ENCODE measurements around the gene SHISA6.

GRCh38 chr17:11438673-11439072, 197.7 kb downstream of the SHISA6 start:
- TF ChIP-seq, protein P1, sequence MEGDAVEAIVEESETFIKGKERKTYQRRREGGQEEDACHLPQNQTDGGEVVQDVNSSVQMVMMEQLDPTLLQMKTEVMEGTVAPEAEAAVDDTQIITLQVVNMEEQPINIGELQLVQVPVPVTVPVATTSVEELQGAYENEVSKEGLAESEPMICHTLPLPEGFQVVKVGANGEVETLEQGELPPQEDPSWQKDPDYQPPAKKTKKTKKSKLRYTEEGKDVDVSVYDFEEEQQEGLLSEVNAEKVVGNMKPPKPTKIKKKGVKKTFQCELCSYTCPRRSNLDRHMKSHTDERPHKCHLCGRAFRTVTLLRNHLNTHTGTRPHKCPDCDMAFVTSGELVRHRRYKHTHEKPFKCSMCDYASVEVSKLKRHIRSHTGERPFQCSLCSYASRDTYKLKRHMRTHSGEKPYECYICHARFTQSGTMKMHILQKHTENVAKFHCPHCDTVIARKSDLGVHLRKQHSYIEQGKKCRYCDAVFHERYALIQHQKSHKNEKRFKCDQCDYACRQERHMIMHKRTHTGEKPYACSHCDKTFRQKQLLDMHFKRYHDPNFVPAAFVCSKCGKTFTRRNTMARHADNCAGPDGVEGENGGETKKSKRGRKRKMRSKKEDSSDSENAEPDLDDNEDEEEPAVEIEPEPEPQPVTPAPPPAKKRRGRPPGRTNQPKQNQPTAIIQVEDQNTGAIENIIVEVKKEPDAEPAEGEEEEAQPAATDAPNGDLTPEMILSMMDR (conservative IDR thresholded peaks at IDR 0.05; ENCODE audit: low read length), result no peak
- no peak for TF ChIP-seq EZH2phosphoT487 (IDR thresholded peaks at IDR 0.05; ENCODE audit: borderline replicate concordance, low read depth, low read length)
